ENCODE results near the gene LAMC1. TPM values are rescaled to one million over a fixed set of nuclear protein-coding genes. Genes with fewer than 3 reads are reported as not detected.

LAMC1 gene
- polyA plus RNA-seq, 1 of the 3 experiments (the other 2 are of a cell fraction), result 101 TPM

DNA sequence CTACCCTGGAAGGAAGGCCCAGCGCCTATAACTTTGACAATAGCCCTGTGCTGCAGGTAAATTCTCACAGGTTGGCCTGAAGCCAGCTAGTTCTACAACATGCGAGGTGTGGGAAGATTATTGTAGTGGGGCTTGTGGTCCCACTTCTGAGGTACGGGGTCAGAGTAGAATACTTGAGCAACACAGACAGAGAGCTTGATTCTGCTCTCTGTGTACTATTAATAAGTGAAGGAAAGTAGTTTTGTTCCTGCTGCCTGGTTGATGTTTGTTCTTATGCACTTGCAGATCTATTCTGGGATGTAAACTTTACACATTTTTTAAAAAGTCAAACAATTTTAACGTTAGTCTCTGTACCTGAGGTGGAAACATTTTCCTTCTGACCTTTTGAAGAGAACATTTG, 80.4 kb downstream of the LAMC1 start (continued):
- TF ChIP-seq, protein P1, sequence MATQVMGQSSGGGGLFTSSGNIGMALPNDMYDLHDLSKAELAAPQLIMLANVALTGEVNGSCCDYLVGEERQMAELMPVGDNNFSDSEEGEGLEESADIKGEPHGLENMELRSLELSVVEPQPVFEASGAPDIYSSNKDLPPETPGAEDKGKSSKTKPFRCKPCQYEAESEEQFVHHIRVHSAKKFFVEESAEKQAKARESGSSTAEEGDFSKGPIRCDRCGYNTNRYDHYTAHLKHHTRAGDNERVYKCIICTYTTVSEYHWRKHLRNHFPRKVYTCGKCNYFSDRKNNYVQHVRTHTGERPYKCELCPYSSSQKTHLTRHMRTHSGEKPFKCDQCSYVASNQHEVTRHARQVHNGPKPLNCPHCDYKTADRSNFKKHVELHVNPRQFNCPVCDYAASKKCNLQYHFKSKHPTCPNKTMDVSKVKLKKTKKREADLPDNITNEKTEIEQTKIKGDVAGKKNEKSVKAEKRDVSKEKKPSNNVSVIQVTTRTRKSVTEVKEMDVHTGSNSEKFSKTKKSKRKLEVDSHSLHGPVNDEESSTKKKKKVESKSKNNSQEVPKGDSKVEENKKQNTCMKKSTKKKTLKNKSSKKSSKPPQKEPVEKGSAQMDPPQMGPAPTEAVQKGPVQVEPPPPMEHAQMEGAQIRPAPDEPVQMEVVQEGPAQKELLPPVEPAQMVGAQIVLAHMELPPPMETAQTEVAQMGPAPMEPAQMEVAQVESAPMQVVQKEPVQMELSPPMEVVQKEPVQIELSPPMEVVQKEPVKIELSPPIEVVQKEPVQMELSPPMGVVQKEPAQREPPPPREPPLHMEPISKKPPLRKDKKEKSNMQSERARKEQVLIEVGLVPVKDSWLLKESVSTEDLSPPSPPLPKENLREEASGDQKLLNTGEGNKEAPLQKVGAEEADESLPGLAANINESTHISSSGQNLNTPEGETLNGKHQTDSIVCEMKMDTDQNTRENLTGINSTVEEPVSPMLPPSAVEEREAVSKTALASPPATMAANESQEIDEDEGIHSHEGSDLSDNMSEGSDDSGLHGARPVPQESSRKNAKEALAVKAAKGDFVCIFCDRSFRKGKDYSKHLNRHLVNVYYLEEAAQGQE (IDR thresholded peaks at IDR 0.05; ENCODE audit: low read depth, low read length), result no peak
- TF ChIP-seq, protein P2, sequence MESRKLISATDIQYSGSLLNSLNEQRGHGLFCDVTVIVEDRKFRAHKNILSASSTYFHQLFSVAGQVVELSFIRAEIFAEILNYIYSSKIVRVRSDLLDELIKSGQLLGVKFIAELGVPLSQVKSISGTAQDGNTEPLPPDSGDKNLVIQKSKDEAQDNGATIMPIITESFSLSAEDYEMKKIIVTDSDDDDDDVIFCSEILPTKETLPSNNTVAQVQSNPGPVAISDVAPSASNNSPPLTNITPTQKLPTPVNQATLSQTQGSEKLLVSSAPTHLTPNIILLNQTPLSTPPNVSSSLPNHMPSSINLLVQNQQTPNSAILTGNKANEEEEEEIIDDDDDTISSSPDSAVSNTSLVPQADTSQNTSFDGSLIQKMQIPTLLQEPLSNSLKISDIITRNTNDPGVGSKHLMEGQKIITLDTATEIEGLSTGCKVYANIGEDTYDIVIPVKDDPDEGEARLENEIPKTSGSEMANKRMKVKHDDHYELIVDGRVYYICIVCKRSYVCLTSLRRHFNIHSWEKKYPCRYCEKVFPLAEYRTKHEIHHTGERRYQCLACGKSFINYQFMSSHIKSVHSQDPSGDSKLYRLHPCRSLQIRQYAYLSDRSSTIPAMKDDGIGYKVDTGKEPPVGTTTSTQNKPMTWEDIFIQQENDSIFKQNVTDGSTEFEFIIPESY (IDR thresholded peaks at IDR 0.05; ENCODE audit: borderline replicate concordance, low read depth), result no peak
- TF ChIP-seq TCF12 (IDR thresholded peaks at IDR 0.05) (no peak), RFX5 (IDR thresholded peaks at IDR 0.05; ENCODE audit: low read length) (no peak), NRF1 (IDR thresholded peaks at IDR 0.05; ENCODE audit: low read depth, low read length) (no peak), EZH2phosphoT487 (IDR thresholded peaks at IDR 0.05; ENCODE audit: borderline replicate concordance, low read depth) (no peak), MXI1 (IDR thresholded peaks at IDR 0.05; ENCODE audit: low read depth, low read length) (no peak), FOSL2 (IDR thresholded peaks at IDR 0.05; ENCODE audit: borderline replicate concordance, low read depth) (no peak)

DNA sequence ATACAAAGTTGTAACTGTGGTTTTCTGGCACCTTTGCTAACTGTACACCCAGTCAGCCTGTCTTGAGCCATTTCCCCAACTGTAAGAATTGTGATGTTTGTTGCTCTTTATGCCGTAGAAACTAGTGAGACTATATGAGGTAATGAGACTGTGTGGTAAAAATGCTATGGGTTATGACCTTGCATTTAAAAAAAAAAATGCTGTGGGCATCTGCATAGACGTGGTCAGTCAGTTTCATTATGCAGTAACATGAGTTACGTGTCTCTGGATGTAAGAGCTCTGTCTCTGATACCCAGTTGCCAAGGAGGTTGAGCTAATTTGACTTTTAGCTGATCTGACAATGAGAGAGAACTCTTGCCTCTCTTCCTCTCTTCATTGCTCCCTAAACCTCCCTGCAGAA, 82.2 kb downstream of the LAMC1 start:
- peaks cover 73% of the 10 kb centered on the region; the same call in 1 of the 2 replicates for H3K79me2 ChIP-seq (ENCODE audit: insufficient read depth)
- H2AFZ ChIP-seq (ENCODE audit: low read depth), result no peak overlapping the region
- H3K4me2 ChIP-seq, result no peak overlapping the region
- no peaks in the 10 kb centered on the region for H3F3A ChIP-seq (replicated peaks; ENCODE audit: insufficient read depth)
- DNase-seq, result no peak
- CTCF ChIA-PET, result interaction anchor here (1.3 kb wide), 1 partner anchor 10 kb away, joined by 3 read pairs; no protein-coding TSS in a partner anchor
- no peaks in the 10 kb centered on the region; a peak in 2 of 4 replicates for H3K4me1 ChIP-seq (ENCODE audit: control insufficient read depth in 1 of 2, insufficient read depth in 2 of 2, low read depth in 1 of 2, low read length in 1 of 2)
- peaks cover 25 to 39% of the 10 kb centered on the region in 2 experiments for H3K36me3 ChIP-seq (replicated peaks in 1 of 2; ENCODE audit: control insufficient read depth in 1 of 2, insufficient read depth in 2 of 2, low read length in 1 of 2)
- H3K9me3 ChIP-seq, result no peaks in the 10 kb centered on the region
- no peak overlapping the region for H3K4me3 ChIP-seq (ENCODE audit: low read depth in 2 of 2, low read length in 1 of 2)
- H3K27ac ChIP-seq (ENCODE audit: low read depth in 2 of 2, low read length in 1 of 2), result no peak overlapping the region
- peaks cover 24% of the 10 kb centered on the region for H4K20me1 ChIP-seq (ENCODE audit: insufficient read depth)
- WGBS (ENCODE audit: low lambda C conversion rate), result 92% methylated on average over 3 of the region's 3 CpGs
- no peak overlapping the region for H3K9ac ChIP-seq
- H3K27me3 ChIP-seq (ENCODE audit: insufficient read depth), result no peaks in the 10 kb centered on the region
- POLR2A ChIA-PET, result no interaction called here
- H3K9me2 ChIP-seq, result no peaks in the 10 kb centered on the region
- TF ChIP-seq FOXM1 (IDR thresholded peaks at IDR 0.05; ENCODE audit: low read depth), result no peak
- TF ChIP-seq RCOR1 (IDR thresholded peaks at IDR 0.05; ENCODE audit: low read length), result no peak
- no peak for TF ChIP-seq FOXJ3 (CRISPR knock-in tag; IDR thresholded peaks at IDR 0.05)
- TF ChIP-seq RXRA (IDR thresholded peaks at IDR 0.05; ENCODE audit: borderline replicate concordance, low read depth), result no peak
- TF ChIP-seq TCF12 (IDR thresholded peaks at IDR 0.05), result no peak
- TF ChIP-seq, protein P2 (IDR thresholded peaks at IDR 0.05; ENCODE audit: borderline replicate concordance, low read depth), result no peak
- TF ChIP-seq, protein P3, sequence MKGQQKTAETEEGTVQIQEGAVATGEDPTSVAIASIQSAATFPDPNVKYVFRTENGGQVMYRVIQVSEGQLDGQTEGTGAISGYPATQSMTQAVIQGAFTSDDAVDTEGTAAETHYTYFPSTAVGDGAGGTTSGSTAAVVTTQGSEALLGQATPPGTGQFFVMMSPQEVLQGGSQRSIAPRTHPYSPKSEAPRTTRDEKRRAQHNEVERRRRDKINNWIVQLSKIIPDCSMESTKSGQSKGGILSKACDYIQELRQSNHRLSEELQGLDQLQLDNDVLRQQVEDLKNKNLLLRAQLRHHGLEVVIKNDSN (IDR thresholded peaks at IDR 0.05; ENCODE audit: borderline replicate concordance, low read depth), result no peak
- no peak for TF ChIP-seq RAD21 (IDR thresholded peaks at IDR 0.05; ENCODE audit: low read length)
- TF ChIP-seq POLR2AphosphoS5 (IDR thresholded peaks at IDR 0.05; ENCODE audit: low read depth, low read length), result no peak
- no peak for TF ChIP-seq YY1 (IDR thresholded peaks at IDR 0.05; ENCODE audit: low read depth)
- TF ChIP-seq, protein P4, sequence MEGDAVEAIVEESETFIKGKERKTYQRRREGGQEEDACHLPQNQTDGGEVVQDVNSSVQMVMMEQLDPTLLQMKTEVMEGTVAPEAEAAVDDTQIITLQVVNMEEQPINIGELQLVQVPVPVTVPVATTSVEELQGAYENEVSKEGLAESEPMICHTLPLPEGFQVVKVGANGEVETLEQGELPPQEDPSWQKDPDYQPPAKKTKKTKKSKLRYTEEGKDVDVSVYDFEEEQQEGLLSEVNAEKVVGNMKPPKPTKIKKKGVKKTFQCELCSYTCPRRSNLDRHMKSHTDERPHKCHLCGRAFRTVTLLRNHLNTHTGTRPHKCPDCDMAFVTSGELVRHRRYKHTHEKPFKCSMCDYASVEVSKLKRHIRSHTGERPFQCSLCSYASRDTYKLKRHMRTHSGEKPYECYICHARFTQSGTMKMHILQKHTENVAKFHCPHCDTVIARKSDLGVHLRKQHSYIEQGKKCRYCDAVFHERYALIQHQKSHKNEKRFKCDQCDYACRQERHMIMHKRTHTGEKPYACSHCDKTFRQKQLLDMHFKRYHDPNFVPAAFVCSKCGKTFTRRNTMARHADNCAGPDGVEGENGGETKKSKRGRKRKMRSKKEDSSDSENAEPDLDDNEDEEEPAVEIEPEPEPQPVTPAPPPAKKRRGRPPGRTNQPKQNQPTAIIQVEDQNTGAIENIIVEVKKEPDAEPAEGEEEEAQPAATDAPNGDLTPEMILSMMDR (IDR thresholded peaks at IDR 0.05), result no peak
- no peak for TF ChIP-seq NRF1 (IDR thresholded peaks at IDR 0.05; ENCODE audit: low read depth, low read length)
- no peak for TF ChIP-seq EZH2phosphoT487 (IDR thresholded peaks at IDR 0.05; ENCODE audit: borderline replicate concordance, low read depth)
- TF ChIP-seq EP300 (IDR thresholded peaks at IDR 0.05; ENCODE audit: borderline replicate concordance in 1 of 2, low read depth in 1 of 2, low read length in 1 of 2), result no peak
- TF ChIP-seq, protein P5, sequence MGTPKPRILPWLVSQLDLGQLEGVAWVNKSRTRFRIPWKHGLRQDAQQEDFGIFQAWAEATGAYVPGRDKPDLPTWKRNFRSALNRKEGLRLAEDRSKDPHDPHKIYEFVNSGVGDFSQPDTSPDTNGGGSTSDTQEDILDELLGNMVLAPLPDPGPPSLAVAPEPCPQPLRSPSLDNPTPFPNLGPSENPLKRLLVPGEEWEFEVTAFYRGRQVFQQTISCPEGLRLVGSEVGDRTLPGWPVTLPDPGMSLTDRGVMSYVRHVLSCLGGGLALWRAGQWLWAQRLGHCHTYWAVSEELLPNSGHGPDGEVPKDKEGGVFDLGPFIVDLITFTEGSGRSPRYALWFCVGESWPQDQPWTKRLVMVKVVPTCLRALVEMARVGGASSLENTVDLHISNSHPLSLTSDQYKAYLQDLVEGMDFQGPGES (IDR thresholded peaks at IDR 0.05; ENCODE audit: low read depth, low read length), result no peak

Data from SK-N-SH (cell line).